ENCODE results near the gene ZFY. TPM values are rescaled to one million over a fixed set of nuclear protein-coding genes. Genes with fewer than 3 reads are reported as not detected.
"Not testable (repeated sequence)": the region's sequence is repeated elsewhere in the genome, so short reads cannot be mapped to it uniquely, and the experiment has no call there.

ZFY gene
- polyA plus RNA-seq, 5 donors, result 0.23 to 22.7 (median 0.44) TPM

- no peak for DNase-seq
Measured at GRCh38 chrY:2972708-2973107, 37.5 kb downstream of the ZFY start.

- DNase-seq, result no peak
Measured at GRCh38 chrY:2973110-2973751, 38.0 kb downstream of the ZFY start.

- DNase-seq, result no peak
Measured at GRCh38 chrY:2979283-2979682, 44.1 kb downstream of the ZFY start.

- DNase-seq, result no peak
Measured at GRCh38 chrY:2984491-2984890, 49.3 kb downstream of the ZFY start.

DNA sequence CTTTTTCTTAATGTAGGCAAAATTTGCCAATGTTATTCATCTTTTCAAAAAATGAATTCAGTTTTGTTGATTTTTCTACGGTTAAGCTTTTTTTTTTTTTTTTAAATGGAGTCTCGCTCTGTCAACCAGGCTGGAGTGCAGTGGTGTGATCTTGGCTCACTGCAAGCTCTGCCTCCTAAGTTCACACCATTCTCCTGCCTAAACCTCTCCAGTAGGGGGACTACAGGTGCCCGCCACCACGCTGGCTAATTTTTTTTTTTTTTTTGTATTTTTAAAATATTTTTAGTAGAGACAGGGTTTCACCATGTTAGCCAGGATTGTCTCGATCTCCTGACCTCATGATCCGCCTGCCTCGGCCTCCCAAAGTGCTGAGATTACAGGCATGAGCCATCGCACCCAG lies 52.0 kb downstream of the ZFY start:
- not testable (repeated sequence) for DNase-seq

DNA sequence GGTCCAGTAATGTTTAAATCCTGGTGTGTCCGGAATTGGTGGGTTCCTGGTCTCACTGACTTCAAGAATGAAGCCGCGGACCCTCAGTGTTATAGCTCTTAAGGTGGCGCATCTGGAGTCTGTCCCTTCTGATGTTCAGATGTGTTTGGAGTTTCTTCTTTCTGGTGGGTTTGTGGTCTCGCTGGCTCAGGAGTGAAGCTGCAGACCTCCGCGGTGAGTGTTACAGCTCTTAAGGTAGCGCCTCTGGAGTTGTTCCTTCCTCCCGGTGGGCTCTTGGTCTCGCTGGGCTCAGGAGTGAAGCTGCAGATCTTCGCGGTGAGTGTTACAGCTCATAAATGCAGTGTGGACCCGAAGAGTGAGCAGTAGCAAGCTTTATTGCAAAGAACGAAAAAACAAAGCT lies 62.2 kb downstream of the ZFY start:
- not testable (repeated sequence) for DNase-seq

DNA sequence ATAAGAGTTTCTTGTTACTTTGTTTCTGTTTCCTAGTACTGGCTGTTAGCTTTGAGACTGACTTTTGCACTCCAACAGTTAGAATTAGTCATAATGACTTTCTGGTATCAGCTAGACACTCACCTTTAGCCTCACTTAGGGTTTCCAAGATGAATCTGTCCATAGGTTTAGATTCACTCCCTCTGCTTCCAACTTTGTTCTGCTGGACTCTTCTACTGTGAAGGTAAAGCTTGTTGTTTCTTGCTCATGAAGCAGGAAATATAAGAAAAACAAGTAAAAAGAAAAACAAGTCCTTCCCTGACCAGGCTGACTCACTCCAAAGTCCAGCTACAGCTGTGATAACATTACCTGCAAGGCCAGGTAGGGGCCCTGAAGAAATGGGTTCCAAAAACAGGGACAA lies 67.0 kb downstream of the ZFY start:
- no peak for DNase-seq

- no peak for DNase-seq
Measured at GRCh38 chrY:3002680-3003515, 67.7 kb downstream of the ZFY start.

- no peak for DNase-seq
Measured at GRCh38 chrY:3003516-3003830, 68.3 kb downstream of the ZFY start.

DNA sequence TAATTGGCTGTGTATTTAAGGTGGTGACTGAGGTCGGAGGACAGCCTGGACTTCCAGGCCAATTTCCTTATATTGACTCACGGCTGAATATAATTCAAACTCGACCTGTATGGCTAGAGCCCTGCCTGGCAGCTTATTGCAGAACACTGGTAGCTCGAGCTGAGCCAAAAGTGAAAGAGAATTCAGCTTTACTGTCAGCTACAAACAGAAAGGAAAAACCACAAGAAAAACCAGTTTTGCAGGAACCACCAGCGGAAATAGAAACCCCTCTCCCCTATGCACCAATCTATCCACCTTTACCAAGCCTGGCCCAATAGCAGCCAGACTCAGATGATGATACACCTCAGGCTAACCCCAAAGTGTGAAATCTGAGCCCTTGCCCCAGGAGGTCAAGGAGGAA lies 68.7 kb downstream of the ZFY start:
- DNase-seq, result no peak

- not testable (repeated sequence) for DNase-seq
Measured at GRCh38 chrY:3006031-3006430, 70.8 kb downstream of the ZFY start.

DNA sequence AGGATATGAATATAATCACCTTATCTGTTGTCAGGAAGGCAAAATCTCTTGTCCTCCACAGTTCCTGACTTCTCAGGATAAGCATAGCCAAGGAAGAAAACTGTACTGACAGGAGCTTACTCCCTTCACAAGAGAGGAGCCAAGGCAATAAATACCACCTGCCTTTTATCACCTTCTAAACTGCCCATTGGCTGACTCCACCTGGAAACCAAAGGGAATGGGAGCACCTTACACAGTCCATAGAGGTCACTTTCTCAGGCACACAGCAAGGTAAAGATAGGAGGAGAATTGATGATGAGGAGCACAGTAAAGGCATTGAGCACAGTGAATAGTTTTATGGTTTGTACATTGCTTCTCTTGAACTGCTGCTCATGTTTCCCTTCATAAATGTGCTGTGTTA lies 72.8 kb downstream of the ZFY start:
- DNase-seq, result no peak

DNA sequence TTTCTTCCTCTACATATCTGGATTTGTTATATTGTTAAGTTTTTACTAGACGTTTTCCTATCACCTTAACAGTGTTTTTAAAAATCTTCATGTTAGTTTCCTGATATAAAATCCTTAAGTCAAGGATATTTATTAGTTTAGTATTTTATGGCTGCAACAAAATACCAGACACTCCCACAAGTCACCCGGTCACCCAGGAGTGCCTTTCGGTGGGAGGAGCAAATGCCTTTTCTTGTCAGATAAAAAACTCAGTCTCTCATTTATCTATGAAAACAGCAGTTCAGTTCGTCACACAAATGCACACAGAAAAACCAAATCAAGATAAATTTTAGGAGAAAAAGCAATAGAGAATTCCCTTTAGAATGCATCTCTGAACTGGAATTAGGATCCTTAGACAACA lies 77.0 kb downstream of the ZFY start:
- DNase-seq, result no peak

DNA sequence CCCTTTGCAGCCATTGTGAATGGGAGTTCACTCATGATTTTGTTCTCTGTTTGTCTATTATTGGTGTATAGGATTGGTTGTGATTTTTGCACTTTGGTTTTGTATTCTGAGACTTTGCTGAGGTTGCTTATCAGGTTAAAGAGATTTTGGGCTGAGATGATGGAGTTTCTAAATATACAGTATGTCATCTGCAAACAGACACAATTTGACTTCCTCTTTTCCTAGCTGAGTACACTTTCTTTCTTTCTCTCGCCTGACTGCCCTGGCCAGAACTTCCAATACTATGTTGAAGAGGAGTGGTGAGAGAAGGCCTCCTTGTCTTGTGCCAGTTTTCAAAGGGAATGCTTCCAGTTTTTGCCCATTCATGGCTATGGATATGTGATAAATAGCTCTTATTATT lies 81.4 kb downstream of the ZFY start:
- DNase-seq, result no peak

GRCh38 chrY:3018546-3018945 lies 83.4 kb downstream of the ZFY start:
- DNase-seq, result no peak

DNA sequence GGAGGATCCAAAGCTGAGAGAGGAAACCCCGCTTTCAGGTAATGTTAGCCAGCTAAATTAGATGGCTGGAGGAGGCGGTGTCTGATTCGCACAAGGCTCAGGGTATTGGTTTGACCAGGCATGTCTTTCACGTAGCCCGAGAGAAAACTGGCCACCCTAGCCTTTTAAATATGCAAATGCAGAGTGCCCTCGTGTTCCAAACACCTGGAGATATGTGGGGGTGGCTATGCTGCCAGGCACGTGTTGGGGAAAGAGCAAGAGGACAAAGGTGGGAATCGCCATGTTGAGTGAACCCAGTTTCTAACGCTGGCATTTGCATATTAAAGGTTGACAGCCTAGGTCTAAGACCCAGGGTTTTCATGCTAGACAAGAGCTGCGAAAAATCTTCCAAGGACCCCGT lies 84.4 kb downstream of the ZFY start:
- no peak for DNase-seq

- DNase-seq, result no peak
Measured at GRCh38 chrY:3021176-3021575, 86.0 kb downstream of the ZFY start.

DNA sequence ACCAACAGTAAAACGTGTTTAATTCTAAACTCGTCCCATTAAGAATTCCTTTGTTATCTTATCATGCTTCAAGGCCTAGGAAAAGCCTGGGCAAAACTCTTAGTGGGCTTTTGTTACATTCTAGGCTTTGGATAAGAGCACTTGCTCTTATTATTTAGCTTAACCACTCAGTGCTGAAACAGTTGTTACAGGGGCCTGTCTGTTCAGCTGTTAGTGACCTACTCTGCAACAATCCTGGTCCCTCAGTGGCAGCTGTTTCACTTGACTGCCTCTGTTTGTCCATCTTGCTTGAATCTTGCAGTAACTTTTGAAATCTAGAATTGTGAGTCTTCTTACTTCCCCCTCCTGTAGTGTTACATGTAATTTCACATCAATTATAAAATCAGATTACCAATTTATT lies 88.4 kb downstream of the ZFY start:
- no peak for DNase-seq

GRCh38 chrY:3025357-3025756 lies 90.2 kb downstream of the ZFY start:
- DNase-seq, result no peak
